Activated CD4-positive, alpha-beta T cell treated with anti-CD3 and anti-CD28 coated beads, Interleukin-2, Interleukin-4, amounts not matched to agents 100 ng/mL and 50 ng/mL, durations not matched to agents 16 hours and 8 hours (primary cell): Measurements from ENCODE around the gene NACC2.

Experiments used
- DNase-seq: peaks from one replicate; pipeline ENCODE4 v3.0.0-alpha.2; 2020; ENCODE audit warnings: low spot score

The NACC2 gene

GRCh38 chr9:136092741-136093140 lies 2.3 kb downstream of the NACC2 start:
- no peak for DNase-seq

DNA sequence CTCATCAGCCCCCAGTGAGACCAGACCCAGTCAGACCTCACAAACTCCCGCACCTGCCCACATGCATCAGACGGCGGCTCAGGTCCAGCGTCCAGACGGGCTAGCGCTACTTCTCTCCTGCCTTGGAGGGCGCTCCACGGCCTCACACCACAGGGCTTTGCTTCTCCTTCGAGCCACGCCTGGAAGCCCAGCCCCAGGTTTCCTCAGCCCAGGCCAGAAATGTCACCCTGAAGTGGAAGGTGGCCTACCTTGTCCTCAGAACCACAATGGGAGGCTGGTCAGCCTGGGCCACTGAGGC lies 2.8 kb downstream of the NACC2 start:
- DNase-seq, result no peak

DNA sequence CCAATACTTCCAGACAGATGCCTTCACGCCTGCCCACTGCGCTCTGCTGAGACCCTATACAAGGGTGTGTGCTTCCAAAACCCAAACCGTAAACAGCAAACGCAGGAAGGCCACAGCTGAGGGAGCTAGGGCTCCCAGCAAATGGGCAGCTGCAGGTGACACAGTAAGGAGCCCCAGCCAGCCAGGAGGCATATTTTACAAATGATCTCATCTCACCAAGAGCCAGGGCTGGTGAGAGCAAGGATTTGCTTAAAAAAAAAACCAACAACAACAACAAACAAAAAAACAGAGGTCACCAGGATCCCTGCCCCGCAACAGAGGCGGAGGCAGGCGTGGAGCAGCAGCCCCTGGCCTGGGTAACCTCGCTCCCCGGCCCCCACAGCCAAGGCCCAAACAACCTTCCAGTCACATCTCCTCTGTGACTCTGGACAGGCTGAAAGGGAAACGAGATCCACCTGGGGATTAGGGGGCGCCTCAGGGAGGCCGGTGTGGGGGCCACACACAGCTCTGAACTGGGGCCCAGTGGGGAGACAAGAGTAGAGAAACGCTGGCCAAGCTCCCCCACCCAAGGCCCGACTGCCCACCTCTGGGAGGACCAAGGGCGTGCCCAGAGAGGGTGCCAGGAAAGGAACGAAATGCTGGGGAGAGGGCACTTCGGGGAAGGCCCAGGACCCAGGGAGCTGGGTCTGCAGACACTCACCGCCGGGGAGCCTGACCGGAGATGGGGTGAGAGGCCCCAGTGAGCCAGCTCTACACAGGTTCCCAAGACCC lies 3.3 kb downstream of the NACC2 start:
- no peak for DNase-seq

GRCh38 chr9:136090768-136091581 lies 4.1 kb downstream of the NACC2 start:
- DNase-seq, result no peak

DNA sequence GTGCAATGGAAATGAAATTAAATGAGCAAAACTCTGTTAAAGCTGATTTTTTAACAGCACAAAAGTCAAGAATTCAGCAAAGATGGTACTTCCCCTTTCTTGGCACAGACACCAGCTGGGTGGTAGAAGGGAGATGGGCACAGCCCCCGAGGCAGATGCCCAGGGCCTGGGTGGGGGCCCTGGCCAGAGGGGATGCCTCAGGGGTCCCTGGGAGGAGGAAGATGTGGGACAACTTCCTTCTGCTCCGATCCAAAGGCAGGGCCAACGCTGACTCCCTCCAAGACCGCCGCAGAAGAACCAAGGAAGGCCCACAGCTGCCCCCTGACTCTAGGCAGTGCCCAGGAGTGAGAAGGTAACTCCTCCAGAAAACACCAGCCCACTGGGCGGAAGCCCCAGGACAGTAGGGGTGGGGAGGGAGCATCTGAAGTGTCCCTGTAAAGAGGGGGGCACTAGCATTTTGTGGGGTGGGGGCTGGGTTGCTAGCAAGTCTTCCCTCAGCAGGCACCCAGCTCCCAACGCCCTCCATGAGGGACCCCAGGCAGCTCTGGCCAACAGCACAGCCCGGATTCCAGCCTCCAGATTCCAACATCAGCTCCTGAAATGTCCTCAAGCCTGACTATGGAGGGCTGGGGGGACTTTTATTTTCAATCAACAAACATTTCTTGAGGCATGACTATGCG lies 4.9 kb downstream of the NACC2 start:
- DNase-seq, result no peak

GRCh38 chr9:136089697-136090045 lies 5.4 kb downstream of the NACC2 start:
- DNase-seq, result no peak

DNA sequence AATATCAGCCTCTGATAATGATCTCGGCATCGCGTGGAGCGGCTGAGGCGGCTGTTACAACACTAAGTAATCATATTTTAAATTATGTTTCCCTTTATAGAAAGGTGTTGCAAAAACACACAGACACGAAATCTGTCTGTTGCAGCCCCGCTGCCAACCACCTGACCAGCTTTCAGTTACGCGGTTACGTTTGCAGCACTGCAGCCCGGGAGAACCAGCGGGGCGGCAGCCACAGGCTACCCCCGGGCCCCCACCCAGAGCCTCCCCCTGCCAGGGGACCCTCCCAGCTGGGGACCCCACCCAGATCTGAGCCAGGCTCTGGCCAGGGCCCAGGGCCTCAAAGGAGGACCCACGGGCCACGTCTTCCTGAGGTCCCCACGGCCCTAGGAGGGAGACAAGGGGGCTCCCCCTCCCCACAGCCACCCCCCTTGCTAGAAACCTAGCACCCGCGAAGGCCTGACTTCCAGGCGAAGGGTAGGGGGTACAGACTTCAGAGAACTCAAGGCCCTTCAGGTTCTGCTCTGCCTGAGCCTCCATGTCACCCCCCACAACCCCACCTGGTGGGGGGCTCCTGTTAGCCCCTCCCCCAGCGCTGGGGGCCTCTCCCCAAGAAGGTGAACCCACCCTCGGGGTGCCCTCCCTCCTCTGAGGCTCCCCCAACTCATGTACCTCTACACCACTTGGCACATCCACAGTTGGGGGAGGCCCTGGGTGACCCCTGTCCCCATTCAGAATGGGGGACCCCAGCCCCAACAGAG lies 6.0 kb downstream of the NACC2 start:
- DNase-seq, result no peak

- DNase-seq, result no peak
Measured at GRCh38 chr9:136088481-136088938, 6.6 kb downstream of the NACC2 start.

DNA sequence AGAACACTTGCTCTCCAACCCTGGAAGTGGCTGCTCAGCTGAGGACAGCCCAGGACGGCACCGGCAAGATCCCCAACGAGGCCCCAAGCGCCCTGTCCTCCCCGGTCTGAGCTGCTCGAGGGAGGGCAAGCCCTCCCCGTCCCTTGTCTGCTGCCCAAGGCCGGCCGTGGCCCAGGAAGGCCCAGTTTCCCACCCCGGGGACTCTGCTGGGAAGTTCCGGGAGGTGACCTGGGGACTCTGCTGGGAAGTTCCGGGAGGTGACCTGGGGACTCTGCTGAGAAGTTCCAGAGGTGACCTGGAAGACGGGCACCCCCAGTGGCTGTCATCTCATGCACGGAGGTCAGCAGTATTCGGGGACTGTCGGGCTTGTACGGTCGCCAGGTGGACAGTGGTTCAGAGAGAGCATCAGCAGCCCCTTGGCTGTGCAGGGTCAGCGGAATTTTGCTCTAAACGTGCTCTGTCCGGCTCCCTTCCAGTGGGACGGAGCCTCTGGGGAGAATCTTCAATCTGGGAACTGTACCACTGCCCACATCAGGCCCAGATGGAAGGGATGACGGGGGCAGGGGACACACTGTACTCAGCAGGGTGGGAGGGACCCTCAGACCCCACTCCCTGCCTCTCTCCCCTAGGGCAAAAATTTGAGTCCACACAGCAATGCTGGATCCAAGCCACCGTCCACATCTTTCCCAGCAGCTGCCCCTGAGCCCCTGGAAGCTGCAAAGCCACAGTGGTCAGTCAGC lies 7.2 kb downstream of the NACC2 start:
- DNase-seq, result no peak

DNA sequence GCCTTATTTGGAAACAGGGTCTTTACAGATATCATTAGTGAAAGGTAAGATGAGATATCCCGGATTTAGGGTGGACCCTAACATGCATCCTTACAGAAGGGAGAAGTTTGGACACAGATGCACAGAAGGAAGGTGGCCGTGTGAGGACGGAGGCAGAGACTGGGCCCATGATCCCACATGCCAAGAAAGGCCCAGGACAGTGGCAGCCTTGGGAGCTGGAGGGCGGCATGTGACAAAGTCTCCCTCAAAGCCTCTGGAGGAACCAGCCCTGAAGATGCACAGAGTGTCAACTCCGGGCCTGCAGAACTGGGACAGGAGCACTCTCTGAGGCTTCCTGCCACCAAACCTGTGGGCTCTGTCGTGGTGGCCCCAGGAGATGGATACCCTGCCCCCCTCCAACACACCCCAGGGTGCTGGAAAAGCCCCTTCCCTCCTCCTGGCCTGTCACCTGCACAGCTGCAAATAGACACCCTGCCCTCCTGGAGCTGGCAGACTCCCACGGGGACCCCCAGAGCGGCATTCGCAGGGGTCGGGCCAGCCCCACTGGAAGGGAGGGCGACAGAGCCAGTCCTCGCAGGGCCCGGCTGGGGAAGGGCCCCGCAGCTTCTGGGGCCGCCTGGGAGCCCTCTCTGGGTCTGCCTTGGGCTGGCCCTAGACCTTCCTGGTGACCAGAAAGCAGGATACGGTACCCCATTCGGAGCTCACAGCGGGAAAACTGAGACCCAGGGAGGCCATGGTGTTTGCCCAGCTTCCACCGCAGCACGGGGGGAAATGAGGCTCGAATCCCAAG lies 7.9 kb downstream of the NACC2 start:
- no peak for DNase-seq

GRCh38 chr9:136086213-136086881 lies 8.7 kb downstream of the NACC2 start:
- no peak for DNase-seq

- no peak for DNase-seq
Measured at GRCh38 chr9:136085815-136086212, 9.3 kb downstream of the NACC2 start.

DNA sequence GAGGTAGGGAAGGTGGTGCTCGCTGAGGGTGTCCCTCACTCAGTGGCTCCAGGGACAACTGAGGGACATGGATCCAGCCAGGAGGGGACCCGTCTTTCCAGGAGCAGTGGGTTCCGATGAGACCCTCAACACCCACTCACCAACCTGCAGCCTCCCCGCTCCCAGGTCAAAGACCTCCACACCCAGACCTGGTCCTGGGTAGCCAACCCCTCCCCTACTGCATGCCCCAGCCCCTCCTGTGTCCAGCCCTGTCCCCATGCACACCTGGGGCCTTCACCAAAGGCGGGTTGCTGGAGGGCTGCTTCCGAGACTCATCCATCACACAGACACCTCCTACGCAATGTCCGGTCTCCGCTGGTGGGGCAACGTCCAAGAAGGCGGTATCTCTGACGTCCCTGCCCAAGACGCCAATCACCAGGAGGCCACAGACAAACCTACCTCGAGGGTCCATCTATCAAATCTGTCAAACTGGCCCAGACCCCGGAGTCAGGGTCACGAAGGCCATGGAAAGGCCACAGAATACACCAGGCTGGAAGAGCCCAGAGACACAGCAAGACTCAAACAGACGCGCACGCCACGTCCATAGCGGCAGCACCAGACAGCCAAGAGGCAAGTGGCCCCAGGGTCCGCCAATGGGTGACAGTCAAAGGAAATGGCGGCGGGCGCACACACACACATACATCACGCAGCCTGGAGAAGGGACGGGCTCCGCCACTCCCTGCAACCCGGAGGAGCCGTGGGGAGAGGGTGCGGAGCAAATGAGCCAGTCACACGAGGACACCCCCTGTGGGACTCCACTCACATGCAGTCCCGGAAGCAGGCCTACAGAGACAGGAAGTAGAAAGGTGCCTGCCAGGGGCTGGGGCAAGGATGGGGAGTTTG lies 10.8 kb downstream of the NACC2 start:
- DNase-seq, result no peak

DNA sequence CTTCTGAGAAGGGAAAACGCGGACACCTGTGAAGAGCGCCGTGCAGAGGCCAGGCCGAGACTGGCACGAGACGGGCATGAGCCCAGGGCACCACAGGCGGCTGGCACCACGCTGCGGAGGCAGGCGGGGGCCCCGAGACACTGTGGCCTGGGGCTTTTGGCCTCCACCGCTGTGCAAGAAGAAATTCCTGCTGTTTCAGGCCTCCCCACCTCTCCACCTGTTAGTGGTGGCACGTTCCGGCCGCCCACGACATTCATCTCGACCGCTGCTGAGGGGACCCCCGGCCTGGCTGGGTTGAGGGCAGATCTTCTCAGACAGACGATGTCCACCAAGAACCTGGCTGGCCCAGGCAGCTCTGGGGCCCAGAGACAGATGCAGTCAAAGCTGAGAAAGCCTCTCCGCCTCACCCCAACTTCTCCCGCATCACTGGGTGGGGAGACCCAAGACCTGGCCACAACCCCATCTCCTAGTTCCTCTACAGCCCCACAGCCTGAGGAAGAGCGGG lies 11.5 kb downstream of the NACC2 start:
- DNase-seq, result no peak

GRCh38 chr9:136082496-136083361 lies 12.4 kb downstream of the NACC2 start:
- no peak for DNase-seq

GRCh38 chr9:136081826-136082495 lies 13.1 kb downstream of the NACC2 start:
- no peak for DNase-seq

DNA sequence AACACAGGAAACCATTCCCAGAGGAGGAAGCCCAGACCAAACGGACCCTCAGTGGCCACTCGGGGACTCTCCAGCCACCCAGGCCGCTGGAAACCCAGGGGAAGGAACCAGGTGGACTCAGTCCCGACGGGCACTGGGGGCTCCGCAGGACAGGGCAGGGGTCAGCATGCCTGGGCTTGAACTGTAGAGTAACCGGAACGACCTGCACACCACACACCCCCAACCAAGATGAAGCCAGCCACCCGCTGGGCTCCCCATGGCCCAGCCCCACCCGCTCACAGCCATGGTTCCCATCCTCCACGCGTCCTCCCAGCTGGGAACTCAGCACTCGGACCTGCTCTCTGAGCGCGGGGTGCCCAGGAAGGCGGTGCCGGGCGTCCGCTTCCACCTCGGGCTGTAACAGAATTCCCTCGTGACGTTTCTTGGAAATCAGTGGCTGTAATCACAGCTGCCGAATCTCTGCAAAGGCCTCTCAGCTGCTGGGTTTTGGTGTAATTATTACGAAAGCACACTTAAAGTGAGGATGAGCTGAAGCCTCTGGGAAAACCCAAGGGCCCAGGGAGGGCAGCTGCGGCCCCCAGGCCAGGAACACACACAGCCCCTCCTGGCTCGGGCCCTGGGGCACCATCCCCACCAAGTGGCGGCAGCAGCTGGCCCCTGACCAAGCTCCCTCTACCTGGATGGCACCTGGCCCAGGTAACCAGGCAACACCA lies 13.8 kb downstream of the NACC2 start:
- no peak for DNase-seq
